ENCODE data around the gene SPANXN5.
"Not testable (repeated sequence)": the region's sequence is repeated elsewhere in the genome, so short reads cannot be mapped to it uniquely, and the experiment has no call there.

Gene SPANXN5

GRCh38 chrX:52797327-52797726 lies at the start of gene SPANXN5:
Gene SPANXN5 (minus strand): TSS chrX:52797427. CDS start chrX:52797348, 79 bp downstream.
- not testable (repeated sequence) for DNase-seq (ENCODE audit: low read depth, low spot score)

GRCh38 chrX:52843619-52844018 lies 46.4 kb upstream of the SPANXN5 start:
- not testable (repeated sequence) for DNase-seq (ENCODE audit: low read depth, low spot score)

- DNase-seq (ENCODE audit: low read depth, low spot score), result no peak
Measured at GRCh38 chrX:52839137-52839536, 41.9 kb upstream of the SPANXN5 start.

- DNase-seq (ENCODE audit: low read depth, low spot score), result no peak
Measured at GRCh38 chrX:52830551-52830950, 33.3 kb upstream of the SPANXN5 start.

GRCh38 chrX:52824608-52825007 lies 27.4 kb upstream of the SPANXN5 start:
- no peak for DNase-seq (ENCODE audit: low read depth, low spot score)

GRCh38 chrX:52821079-52821760 lies 24.0 kb upstream of the SPANXN5 start:
- DNase-seq (ENCODE audit: low read depth, low spot score), result no peak

- DNase-seq (ENCODE audit: low read depth, low spot score), result no peak
Measured at GRCh38 chrX:52819788-52820187, 22.6 kb upstream of the SPANXN5 start.

GRCh38 chrX:52811065-52811625 lies 13.9 kb upstream of the SPANXN5 start, which contains the start of gene XAGE5:
Gene XAGE5 (plus strand): TSS chrX:52811287. CDS start chrX:52812567, 1,280 bp downstream.
- no peak for DNase-seq (ENCODE audit: low read depth, low spot score)

GRCh38 chrX:52804876-52805275 lies 7.6 kb upstream of the SPANXN5 start:
- DNase-seq (ENCODE audit: low read depth, low spot score), result not testable (repeated sequence)

GRCh38 chrX:52773504-52773903 lies 23.7 kb downstream of the SPANXN5 start:
- DNase-seq (ENCODE audit: low read depth, low spot score), result not testable (repeated sequence)

GRCh38 chrX:52765983-52766382 lies 31.2 kb downstream of the SPANXN5 start:
- DNase-seq (ENCODE audit: low read depth, low spot score), result not testable (repeated sequence)

GRCh38 chrX:52750952-52751351 lies 46.3 kb downstream of the SPANXN5 start, which contains the start of gene SSX2B:
Gene SSX2B (plus strand): TSS chrX:52751252. CDS start chrX:52752681, 1,429 bp downstream.
- DNase-seq (ENCODE audit: low read depth, low spot score), result not testable (repeated sequence)
